ENCODE measurements around the gene XCL2.
"Not testable (repeated sequence)": the region's sequence is repeated elsewhere in the genome, so short reads cannot be mapped to it uniquely, and the experiment has no call there.

GRCh38 chr1:168545678-168546552 is 2.1 kb upstream of the XCL2 start:
- TF ChIP-seq, protein P1, sequence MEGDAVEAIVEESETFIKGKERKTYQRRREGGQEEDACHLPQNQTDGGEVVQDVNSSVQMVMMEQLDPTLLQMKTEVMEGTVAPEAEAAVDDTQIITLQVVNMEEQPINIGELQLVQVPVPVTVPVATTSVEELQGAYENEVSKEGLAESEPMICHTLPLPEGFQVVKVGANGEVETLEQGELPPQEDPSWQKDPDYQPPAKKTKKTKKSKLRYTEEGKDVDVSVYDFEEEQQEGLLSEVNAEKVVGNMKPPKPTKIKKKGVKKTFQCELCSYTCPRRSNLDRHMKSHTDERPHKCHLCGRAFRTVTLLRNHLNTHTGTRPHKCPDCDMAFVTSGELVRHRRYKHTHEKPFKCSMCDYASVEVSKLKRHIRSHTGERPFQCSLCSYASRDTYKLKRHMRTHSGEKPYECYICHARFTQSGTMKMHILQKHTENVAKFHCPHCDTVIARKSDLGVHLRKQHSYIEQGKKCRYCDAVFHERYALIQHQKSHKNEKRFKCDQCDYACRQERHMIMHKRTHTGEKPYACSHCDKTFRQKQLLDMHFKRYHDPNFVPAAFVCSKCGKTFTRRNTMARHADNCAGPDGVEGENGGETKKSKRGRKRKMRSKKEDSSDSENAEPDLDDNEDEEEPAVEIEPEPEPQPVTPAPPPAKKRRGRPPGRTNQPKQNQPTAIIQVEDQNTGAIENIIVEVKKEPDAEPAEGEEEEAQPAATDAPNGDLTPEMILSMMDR (IDR thresholded peaks at IDR 0.05): peak in 4 of 6 experiments; percentile 24 to 76 (median 42)
- TF ChIP-seq POLR2A (IDR thresholded peaks at IDR 0.05): not testable (repeated sequence)
